Endothelial cell of coronary artery (primary cell): ENCODE measurements around the gene BRMS1L. TPM values are rescaled to one million over a fixed set of nuclear protein-coding genes. Genes with fewer than 3 reads are reported as not detected.

Experiments
- total RNA-seq: library from RNA; depleted of rRNA; stranded (reverse); fragments of >200 nt; gene quantifications from 2 replicates; pipeline ENCODE4 v1.2.3, GENCODE V29; 2014

Gene BRMS1L, protein sequence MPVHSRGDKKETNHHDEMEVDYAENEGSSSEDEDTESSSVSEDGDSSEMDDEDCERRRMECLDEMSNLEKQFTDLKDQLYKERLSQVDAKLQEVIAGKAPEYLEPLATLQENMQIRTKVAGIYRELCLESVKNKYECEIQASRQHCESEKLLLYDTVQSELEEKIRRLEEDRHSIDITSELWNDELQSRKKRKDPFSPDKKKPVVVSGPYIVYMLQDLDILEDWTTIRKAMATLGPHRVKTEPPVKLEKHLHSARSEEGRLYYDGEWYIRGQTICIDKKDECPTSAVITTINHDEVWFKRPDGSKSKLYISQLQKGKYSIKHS
- 4.6 and 6.5 TPM in 2 replicates for total RNA-seq

DNA sequence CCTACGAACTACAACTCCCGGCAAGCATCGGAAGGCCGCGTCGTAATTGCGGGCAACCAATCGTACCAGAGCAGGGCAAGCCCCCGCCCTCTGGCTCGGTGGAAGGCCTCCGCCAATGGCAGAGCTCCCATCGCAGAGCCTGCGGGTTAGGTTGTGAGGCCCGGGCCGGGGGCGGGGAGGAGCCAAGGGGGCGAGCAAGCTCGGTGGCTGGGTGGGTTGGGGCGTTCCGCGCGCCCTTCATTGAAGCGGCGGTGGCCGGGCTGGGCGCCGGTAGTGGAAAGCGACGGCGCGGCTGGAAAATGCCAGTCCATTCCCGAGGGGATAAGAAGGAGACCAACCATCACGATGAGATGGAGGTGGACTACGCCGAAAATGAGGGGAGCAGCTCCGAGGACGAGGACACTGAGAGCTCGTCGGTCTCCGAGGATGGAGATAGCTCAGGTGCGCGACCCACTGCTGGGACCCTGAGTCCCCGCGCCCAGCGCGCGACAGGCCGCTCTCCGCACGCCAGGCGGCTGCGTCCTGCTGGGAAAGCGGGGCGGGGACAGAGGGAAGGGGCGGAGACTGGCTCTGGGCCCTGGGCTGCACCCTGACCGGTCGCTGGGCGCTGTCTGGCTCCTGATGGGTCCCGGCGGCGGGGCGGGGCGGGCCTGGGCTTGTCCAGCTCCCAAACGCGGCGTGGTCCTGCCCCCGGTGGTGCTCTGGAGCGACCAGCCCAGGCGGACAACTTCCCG is at the start of gene BRMS1L:
Gene BRMS1L (plus strand): TSS at position 121 of the 734 bp plus-strand sequence. CDS start 179 bp downstream, at position 300.

DNA sequence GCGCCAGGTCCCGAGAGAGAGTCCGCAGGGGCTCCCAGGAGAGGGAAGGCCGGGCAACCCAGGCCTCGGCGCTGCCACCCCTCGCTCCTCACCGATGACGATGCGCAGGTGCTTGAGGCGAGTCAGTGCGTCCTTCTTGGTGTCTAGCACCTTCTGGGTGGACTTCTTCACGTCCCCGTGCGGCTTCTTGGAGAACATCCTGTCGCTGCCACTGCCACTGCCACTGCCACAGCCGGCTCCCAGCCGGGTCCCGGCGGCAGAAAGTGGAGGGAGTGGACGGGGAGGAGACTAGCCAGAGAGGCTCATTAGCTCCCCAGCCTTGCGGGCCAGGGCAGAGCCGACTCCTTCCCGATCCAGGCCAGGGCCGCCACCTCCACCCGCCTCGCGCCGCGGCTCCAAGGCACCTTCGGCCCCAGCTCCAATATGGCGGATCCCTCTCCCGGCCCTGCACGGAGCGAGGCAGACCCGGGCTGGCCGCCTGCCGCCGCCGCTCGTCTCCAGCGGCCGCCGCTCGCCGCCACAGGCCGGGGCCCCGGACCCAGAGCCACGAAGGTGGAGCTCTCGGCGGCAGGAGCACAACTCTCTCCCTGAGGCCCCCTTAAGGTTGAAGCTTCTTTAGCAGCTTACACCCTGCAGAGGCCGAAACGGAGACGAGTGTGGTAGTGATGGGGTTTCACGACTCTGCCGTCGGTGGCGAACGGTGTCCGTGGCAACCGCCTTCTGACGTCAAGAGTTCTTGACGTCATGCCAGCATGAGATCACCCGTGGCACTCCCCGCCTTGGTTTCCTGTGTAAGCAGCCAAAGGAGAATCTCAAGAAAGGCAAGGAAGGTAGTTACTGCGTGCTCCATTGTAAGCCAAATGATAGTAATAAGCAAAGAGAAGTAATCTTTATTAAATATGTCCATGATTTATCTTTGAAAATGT is 17.2 kb upstream of the BRMS1L start, which contains the start of gene RALGAPA1:
Gene RALGAPA1 (minus strand): TSS at position 658 of the 926 bp plus-strand sequence. CDS start 460 bp downstream, at position 198.

Other genes with a start within 250 kb of the BRMS1L start
- 24.7 and 36.7 TPM in 2 replicates for gene RALGAPA1, start 17.0 kb upstream of the BRMS1L start, total RNA-seq